ENCODE results near the gene TFAP2D. TPM values are rescaled to one million over a fixed set of nuclear protein-coding genes. Genes with fewer than 3 reads are reported as not detected.

Gene TFAP2D
- total RNA-seq, 1 donor: not detected

GRCh38 chr6:50734488-50734887, 21.2 kb downstream of the TFAP2D start:
- H3K4me3 ChIP-seq (ENCODE audit: low read depth, low read length): no peak overlapping the region
- no peak for DNase-seq (ENCODE audit: low read depth)
- no peak for TF ChIP-seq CTCF (IDR thresholded peaks at IDR 0.05; ENCODE audit: insufficient read depth, low read depth, low read length)

- TF ChIP-seq CTCF (IDR thresholded peaks at IDR 0.05; ENCODE audit: insufficient read depth, low read depth, low read length): no peak
- no peak overlapping the region for H3K4me3 ChIP-seq (ENCODE audit: low read depth, low read length)
- no peak for DNase-seq (ENCODE audit: low read depth)
Observed at GRCh38 chr6:50742161-50742560, 28.8 kb downstream of the TFAP2D start.

GRCh38 chr6:50744976-50745375, 31.6 kb downstream of the TFAP2D start:
- H3K4me3 ChIP-seq (ENCODE audit: low read depth, low read length): no peak overlapping the region
- TF ChIP-seq CTCF (IDR thresholded peaks at IDR 0.05; ENCODE audit: insufficient read depth, low read depth, low read length): no peak

GRCh38 chr6:50762798-50763197, 49.5 kb downstream of the TFAP2D start:
- TF ChIP-seq CTCF (IDR thresholded peaks at IDR 0.05; ENCODE audit: insufficient read depth, low read depth, low read length): no peak
- no peak overlapping the region for H3K4me3 ChIP-seq (ENCODE audit: low read depth, low read length)
- DNase-seq (ENCODE audit: low read depth): no peak

More at GRCh38 chr6:50744976-50745375, 31.6 kb downstream of the TFAP2D start:
- DNase-seq (ENCODE audit: low read depth): no peak

- DNase-seq (ENCODE audit: low read depth): no peak
- no peak overlapping the region for H3K4me3 ChIP-seq (ENCODE audit: low read depth, low read length)
- TF ChIP-seq CTCF (IDR thresholded peaks at IDR 0.05; ENCODE audit: insufficient read depth, low read depth, low read length): no peak
Observed at GRCh38 chr6:50778696-50779095, 65.4 kb downstream of the TFAP2D start.

- no peak overlapping the region for H3K4me3 ChIP-seq (ENCODE audit: low read depth, low read length)
- no peak for TF ChIP-seq CTCF (IDR thresholded peaks at IDR 0.05; ENCODE audit: insufficient read depth, low read depth, low read length)
- no peak for DNase-seq (ENCODE audit: low read depth)
Observed at GRCh38 chr6:50780382-50780781, 67.1 kb downstream of the TFAP2D start.

- no peak overlapping the region for H3K4me3 ChIP-seq (ENCODE audit: low read depth, low read length)
- TF ChIP-seq CTCF (IDR thresholded peaks at IDR 0.05; ENCODE audit: insufficient read depth, low read depth, low read length): no peak
- no peak for DNase-seq (ENCODE audit: low read depth)
Observed at GRCh38 chr6:50785921-50786320, 72.6 kb downstream of the TFAP2D start.
